Measurements from ENCODE around the gene RPS17. TPM values are rescaled to one million over a fixed set of nuclear protein-coding genes. Genes with fewer than 3 reads are reported as not detected.

Gene RPS17
- total RNA-seq, 1 experiment from 2014 or later = 2,241 TPM

GRCh38 chr15:82570721-82571508 lies 30.7 kb upstream of the RPS17 start:
- peak; percentile 25 for DNase-seq (ENCODE audit: low spot score)

More at GRCh38 chr15:82570721-82571508, 30.7 kb upstream of the RPS17 start:
- peak; percentile 37 for ATAC-seq
- peak overlapping the region; percentile 52 for H3K4me3 Mint-ChIP-seq
- peaks cover 15% of the 10 kb centered on the region for H3K4me1 Mint-ChIP-seq
- ChIA-PET POLR2A (no interaction called here), CTCF (interaction anchor here (0.6 to 0.8 kb wide), 2 partner anchors 15 to 1522 kb away, joined by 3 read pairs; no protein-coding TSS in a partner anchor)
- peaks cover 4% of the 10 kb centered on the region for H3K27me3 Mint-ChIP-seq (ENCODE audit: low read depth)
- H3K9me3 Mint-ChIP-seq = no peaks in the 10 kb centered on the region
- no peak overlapping the region; the same call in 1 of the 2 replicates for H3K27ac Mint-ChIP-seq
- H3K36me3 Mint-ChIP-seq = no peaks in the 10 kb centered on the region
- TF ChIP-seq AR (CRISPR knock-in tag; IDR thresholded peaks at IDR 0.05) = no peak
- no peak for TF ChIP-seq CTCF (IDR thresholded peaks at IDR 0.05)
- TF ChIP-seq JAZF1 (CRISPR knock-in tag; IDR thresholded peaks at IDR 0.05) = no peak
- no peak for TF ChIP-seq HMGA2 (CRISPR knock-in tag; IDR thresholded peaks at IDR 0.05)
- no peak for TF ChIP-seq NR1H2 (CRISPR knock-in tag; IDR thresholded peaks at IDR 0.05)
- TF ChIP-seq FOXP4 (CRISPR knock-in tag; IDR thresholded peaks at IDR 0.05) = no peak
- no peak for TF ChIP-seq HMGXB4 (CRISPR knock-in tag; IDR thresholded peaks at IDR 0.05)
- TF ChIP-seq GTF2I (CRISPR knock-in tag; conservative IDR thresholded peaks at IDR 0.05) = no peak
- TF ChIP-seq RELA (CRISPR knock-in tag; IDR thresholded peaks at IDR 0.05; ENCODE audit: borderline replicate concordance) = no peak
- TF ChIP-seq NR2C2 (CRISPR knock-in tag; IDR thresholded peaks at IDR 0.05) = no peak
- TF ChIP-seq PRDM15 (CRISPR knock-in tag; IDR thresholded peaks at IDR 0.05) = no peak
- no peak for TF ChIP-seq ZBTB43 (CRISPR knock-in tag; IDR thresholded peaks at IDR 0.05)
- no peak for TF ChIP-seq ZMAT4 (CRISPR knock-in tag; IDR thresholded peaks at IDR 0.05)
- TF ChIP-seq ZNF138 (CRISPR knock-in tag; conservative IDR thresholded peaks at IDR 0.05) = no peak
- no peak for TF ChIP-seq ATF6 (CRISPR knock-in tag; IDR thresholded peaks at IDR 0.05)
- TF ChIP-seq ZNF396 (CRISPR knock-in tag; IDR thresholded peaks at IDR 0.05; ENCODE audit: borderline replicate concordance) = no peak

All from WTC11 (cell line).